ENCODE results near the gene GTF2I. TPM values are rescaled to one million over a fixed set of nuclear protein-coding genes. Genes with fewer than 3 reads are reported as not detected.

GTF2I gene
- total RNA-seq, result 100 to 1,000 TPM; 105 to 109 TPM
- 84.1 TPM for polyA plus RNA-seq (2013, experiment 1 of 2)
- polyA plus RNA-seq (2013, experiment 2 of 2), result 90.7 TPM
- total RNA-seq, result 32.6 to 165 (median 87.2) reads per million in 172 experiments

DNA sequence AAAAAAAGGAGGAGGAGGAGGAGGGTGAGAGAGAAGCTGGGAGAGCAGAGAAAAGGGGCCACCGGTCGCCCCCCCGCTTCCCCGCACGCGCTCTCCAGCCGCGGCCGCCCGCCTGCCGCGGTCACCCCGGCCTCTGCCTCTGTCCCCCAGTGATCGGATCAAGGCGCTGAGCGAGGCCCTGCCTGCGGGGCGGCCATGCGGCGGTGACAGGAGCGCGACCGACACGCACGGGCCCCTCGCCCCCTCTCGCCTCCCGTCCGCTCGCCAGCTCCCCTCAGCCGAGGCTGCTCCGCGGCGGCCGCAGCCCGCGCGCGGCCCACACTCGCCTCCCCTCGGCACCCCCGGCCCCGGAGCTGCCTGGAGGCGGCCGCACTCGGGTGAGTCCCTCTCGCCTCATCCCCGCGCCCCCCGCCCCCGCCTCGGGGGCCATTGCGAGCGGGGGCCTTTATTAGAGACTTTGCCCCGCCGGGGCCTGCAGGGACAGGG lies at the start of gene GTF2I:
TSS of gene GTF2I (plus strand) at position 27 of the 486 bp plus-strand sequence. CDS start 31,411 bp downstream, outside the sequence.
- DNase-seq (peak in 1 of 14 experiments; percentile 5), ATAC-seq (ENCODE audit: poor library complexity) (peak; percentile 37)
- ChIA-PET CTCF (no interaction called here), POLR2A (interaction anchor here (0.6 to 2.1 kb wide), 8 partner anchors 13 to 1661 kb away, joined by 3 to 11 read pairs (median 3); no protein-coding TSS in a partner anchor)
- Mint-ChIP-seq H3K4me3 (peak within 1 kb of the TSS; percentile 89), H3K36me3 (ENCODE audit: low read depth) (peaks cover 26% of the 10 kb centered on the region), H3K27me3 (no peaks in the 10 kb centered on the region), H3K4me1 (ENCODE audit: low read depth) (peaks cover 49% of the 10 kb centered on the region), H3K9me3 (no peaks in the 10 kb centered on the region), H3K27ac (peak within 1 kb of the TSS; percentile 84)
- TF ChIP-seq, protein P1, sequence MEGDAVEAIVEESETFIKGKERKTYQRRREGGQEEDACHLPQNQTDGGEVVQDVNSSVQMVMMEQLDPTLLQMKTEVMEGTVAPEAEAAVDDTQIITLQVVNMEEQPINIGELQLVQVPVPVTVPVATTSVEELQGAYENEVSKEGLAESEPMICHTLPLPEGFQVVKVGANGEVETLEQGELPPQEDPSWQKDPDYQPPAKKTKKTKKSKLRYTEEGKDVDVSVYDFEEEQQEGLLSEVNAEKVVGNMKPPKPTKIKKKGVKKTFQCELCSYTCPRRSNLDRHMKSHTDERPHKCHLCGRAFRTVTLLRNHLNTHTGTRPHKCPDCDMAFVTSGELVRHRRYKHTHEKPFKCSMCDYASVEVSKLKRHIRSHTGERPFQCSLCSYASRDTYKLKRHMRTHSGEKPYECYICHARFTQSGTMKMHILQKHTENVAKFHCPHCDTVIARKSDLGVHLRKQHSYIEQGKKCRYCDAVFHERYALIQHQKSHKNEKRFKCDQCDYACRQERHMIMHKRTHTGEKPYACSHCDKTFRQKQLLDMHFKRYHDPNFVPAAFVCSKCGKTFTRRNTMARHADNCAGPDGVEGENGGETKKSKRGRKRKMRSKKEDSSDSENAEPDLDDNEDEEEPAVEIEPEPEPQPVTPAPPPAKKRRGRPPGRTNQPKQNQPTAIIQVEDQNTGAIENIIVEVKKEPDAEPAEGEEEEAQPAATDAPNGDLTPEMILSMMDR (IDR thresholded peaks at IDR 0.05), result no peak
- Histone ChIP-seq H3K27ac (ENCODE audit: low read depth in 1 of 2, low read length in 2 of 2) (peak within 1 kb of the TSS; percentile 37 to 72), H3K36me3 (ENCODE audit: insufficient read depth, low read length) (no peaks in the 10 kb centered on the region), H3K9me3 (ENCODE audit: control insufficient read depth in 1 of 2, insufficient read depth in 1 of 2, low read length in 2 of 2) (no peaks in the 10 kb centered on the region), H3K4me3 (ENCODE audit: low read length) (peak within 1 kb of the TSS; percentile 95), H3K27me3 (ENCODE audit: control insufficient read depth in 1 of 2, insufficient read depth in 2 of 2, low read length in 2 of 2) (no peaks in the 10 kb centered on the region), H3K4me1 (ENCODE audit: insufficient read depth, low read length) (peaks cover 49% of the 10 kb centered on the region)
- intact Hi-C loops (cut with DNase I, micrococcal nuclease), result loop anchor here (2.0 to 10.0 kb wide), 5 partner anchors 15 to 483 kb away; partner anchors contain the start of genes EIF4H (in 1 of the 2), GTF2IRD1 (in 1 of the 2) and RFC2 (in 1 of the 2)

DNA sequence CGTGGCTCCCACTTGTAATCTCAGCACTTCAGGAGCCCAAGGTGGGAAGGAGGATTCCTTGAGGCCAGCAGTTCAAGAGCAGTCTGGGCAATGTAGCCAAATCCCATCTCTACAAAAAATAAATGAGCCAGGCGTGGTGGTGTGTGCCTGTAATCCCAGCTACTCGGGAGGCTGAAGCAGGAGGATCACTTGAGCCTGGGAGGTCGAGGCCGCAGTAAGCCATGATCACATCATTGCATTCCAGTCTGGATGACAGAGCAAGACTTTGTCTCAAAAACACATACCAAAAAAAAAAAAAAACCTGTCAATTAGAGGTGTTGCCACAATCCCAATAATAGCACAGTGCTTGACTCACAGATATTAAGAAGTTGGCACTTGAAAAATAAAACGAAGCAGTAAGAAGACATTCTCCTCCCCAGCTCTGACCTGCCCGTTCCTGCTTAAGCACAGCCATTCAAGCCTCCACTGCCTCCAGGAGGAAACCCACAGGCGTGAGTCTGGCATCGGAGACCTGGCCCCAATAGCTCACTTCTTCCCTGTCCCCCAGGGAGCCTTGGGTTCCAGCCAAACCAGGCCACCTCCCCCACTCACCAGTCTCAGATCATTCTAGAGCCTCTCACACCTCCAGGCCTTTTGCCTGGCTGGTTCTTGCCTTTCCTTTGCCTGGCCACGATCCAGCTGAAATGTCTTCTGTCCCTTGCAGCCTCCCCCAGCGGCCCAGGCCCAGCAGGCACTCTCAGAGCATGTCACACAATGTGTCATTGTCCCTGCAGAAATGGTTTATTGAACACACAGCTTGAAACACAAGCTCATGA lies 45.3 kb upstream of the GTF2I start:
- H3K27me3 ChIP-seq (ENCODE audit: control insufficient read depth in 1 of 2, insufficient read depth in 2 of 2, low read length in 2 of 2), result no peaks in the 10 kb centered on the region
- ATAC-seq (ENCODE audit: poor library complexity) (no peak), DNase-seq (no peak)
- no peak overlapping the region for H3K27ac ChIP-seq (ENCODE audit: low read depth in 1 of 2, low read length in 2 of 2)
- ChIA-PET POLR2A (interaction anchor here (0.7 kb wide), 1 partner anchor 173 kb away, joined by 4 read pairs; no protein-coding TSS in a partner anchor), CTCF (no interaction called here)
- Mint-ChIP-seq H3K4me1 (ENCODE audit: low read depth) (peaks cover 13% of the 10 kb centered on the region), H3K9me3 (no peaks in the 10 kb centered on the region), H3K36me3 (ENCODE audit: low read depth) (no peaks in the 10 kb centered on the region), H3K27ac (no peak overlapping the region), H3K4me3 (no peak overlapping the region), H3K27me3 (no peaks in the 10 kb centered on the region)
- peaks cover 12% of the 10 kb centered on the region for H3K4me1 ChIP-seq (ENCODE audit: insufficient read depth, low read length)
- H3K4me3 ChIP-seq (ENCODE audit: low read length), result no peak overlapping the region
- H3K9me3 ChIP-seq (ENCODE audit: control insufficient read depth in 1 of 2, insufficient read depth in 1 of 2, low read length in 2 of 2), result no peaks in the 10 kb centered on the region
- intact Hi-C loops (cut with DNase I, micrococcal nuclease), result no loop called here
- TF ChIP-seq, protein P1 (IDR thresholded peaks at IDR 0.05), result no peak
- H3K36me3 ChIP-seq (ENCODE audit: insufficient read depth, low read length), result no peaks in the 10 kb centered on the region

DNA sequence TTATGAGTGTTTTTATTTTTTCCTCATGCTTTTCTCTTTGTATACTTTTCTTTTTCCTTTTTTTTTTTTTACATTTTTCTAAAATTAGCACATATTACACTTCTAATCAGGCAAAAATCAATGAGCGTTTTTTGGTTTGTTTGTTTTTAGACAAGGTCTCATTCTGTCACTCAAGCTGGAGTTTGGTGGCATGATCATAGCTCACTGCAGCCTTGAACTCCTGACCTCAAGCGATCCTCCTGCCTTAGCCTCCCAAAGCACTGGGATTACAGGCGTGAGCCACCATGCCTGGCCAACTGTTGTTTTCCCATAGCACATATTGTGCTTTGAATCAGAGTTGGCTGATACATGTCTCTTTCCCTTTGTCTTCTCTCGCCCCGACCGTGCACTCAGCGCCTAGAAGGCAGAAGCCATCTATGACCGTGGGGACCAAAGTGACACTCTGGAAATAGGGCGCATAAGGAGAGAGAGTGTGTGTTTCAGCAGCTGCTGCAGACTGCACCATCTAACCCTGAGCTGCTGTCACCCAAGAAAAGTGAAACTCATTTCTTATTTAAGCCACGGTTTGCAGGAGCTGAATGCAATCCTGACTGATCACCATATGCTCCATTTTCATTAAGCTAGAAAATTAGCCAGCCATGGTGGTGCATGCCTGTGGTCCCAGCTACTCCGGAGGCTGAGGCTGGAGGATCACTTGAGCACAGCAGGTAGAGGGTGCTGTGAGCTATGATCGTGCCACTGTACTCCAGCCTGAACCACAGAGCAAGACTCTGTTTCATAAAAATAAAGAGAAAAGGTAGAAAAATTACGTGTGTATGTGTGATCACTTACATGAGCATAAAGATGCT lies 41.4 kb upstream of the GTF2I start:
- ChIA-PET POLR2A (interaction anchor here (2.5 kb wide), 1 partner anchor 41 kb away, joined by 11 read pairs; the partner anchor contains the start of gene GTF2I), CTCF (no interaction called here)
- peaks cover 22% of the 10 kb centered on the region for H3K4me1 ChIP-seq (ENCODE audit: insufficient read depth, low read length)
- ATAC-seq (ENCODE audit: poor library complexity), result peak; percentile 30
- no peak overlapping the region for H3K27ac ChIP-seq (ENCODE audit: low read depth in 1 of 2, low read length in 2 of 2)
- H3K27me3 ChIP-seq (ENCODE audit: control insufficient read depth in 1 of 2, insufficient read depth in 2 of 2, low read length in 2 of 2), result no peaks in the 10 kb centered on the region
- no peak overlapping the region for H3K4me3 Mint-ChIP-seq
- H3K27ac Mint-ChIP-seq, result peak overlapping the region; percentile 83
- intact Hi-C loops (cut with DNase I, micrococcal nuclease), result no loop called here
- H3K36me3 ChIP-seq (ENCODE audit: insufficient read depth, low read length), result no peaks in the 10 kb centered on the region
- no peaks in the 10 kb centered on the region for H3K9me3 ChIP-seq (ENCODE audit: control insufficient read depth in 1 of 2, insufficient read depth in 1 of 2, low read length in 2 of 2)
- H3K9me3 Mint-ChIP-seq, result no peaks in the 10 kb centered on the region
- no peaks in the 10 kb centered on the region for H3K36me3 Mint-ChIP-seq (ENCODE audit: low read depth)
- H3K27me3 Mint-ChIP-seq, result no peaks in the 10 kb centered on the region
- H3K4me1 Mint-ChIP-seq (ENCODE audit: low read depth), result peaks cover 20% of the 10 kb centered on the region
- TF ChIP-seq, protein P1 (IDR thresholded peaks at IDR 0.05), result no peak
- DNase-seq, result peak in 1 of 14 experiments; percentile 39
- H3K4me3 ChIP-seq (ENCODE audit: low read length), result no peak overlapping the region

Data from CD4-positive, alpha-beta T cell (primary cell).